Inflammatory macrophage (primary cell): Measurements from ENCODE around the gene PIK3C2A.
A peak's percentile ranks its signal among the peaks of the same experiment; 100 is the strongest.
"Not testable (repeated sequence)": the region's sequence is repeated elsewhere in the genome, so short reads cannot be mapped to it uniquely, and the experiment has no call there.

Experiments
- DNase-seq, 2 donors: peaks; one replicate each; pipeline ENCODE4 v3.0.0-alpha.2; 2020 to 2022
- total RNA-seq, 18 experiments: gene quantifications; one replicate each; lab custom pipeline; 2026; ENCODE audit warnings: mixed read lengths in 6 of 18, inconsistent platforms in 2 of 18; lab: John Stamatoyannopoulos, UW

The PIK3C2A gene, protein sequence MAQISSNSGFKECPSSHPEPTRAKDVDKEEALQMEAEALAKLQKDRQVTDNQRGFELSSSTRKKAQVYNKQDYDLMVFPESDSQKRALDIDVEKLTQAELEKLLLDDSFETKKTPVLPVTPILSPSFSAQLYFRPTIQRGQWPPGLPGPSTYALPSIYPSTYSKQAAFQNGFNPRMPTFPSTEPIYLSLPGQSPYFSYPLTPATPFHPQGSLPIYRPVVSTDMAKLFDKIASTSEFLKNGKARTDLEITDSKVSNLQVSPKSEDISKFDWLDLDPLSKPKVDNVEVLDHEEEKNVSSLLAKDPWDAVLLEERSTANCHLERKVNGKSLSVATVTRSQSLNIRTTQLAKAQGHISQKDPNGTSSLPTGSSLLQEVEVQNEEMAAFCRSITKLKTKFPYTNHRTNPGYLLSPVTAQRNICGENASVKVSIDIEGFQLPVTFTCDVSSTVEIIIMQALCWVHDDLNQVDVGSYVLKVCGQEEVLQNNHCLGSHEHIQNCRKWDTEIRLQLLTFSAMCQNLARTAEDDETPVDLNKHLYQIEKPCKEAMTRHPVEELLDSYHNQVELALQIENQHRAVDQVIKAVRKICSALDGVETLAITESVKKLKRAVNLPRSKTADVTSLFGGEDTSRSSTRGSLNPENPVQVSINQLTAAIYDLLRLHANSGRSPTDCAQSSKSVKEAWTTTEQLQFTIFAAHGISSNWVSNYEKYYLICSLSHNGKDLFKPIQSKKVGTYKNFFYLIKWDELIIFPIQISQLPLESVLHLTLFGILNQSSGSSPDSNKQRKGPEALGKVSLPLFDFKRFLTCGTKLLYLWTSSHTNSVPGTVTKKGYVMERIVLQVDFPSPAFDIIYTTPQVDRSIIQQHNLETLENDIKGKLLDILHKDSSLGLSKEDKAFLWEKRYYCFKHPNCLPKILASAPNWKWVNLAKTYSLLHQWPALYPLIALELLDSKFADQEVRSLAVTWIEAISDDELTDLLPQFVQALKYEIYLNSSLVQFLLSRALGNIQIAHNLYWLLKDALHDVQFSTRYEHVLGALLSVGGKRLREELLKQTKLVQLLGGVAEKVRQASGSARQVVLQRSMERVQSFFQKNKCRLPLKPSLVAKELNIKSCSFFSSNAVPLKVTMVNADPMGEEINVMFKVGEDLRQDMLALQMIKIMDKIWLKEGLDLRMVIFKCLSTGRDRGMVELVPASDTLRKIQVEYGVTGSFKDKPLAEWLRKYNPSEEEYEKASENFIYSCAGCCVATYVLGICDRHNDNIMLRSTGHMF (N-terminal part only)
- 36.5 to 113 (median 76.6) reads per million in 18 experiments for total RNA-seq

DNA sequence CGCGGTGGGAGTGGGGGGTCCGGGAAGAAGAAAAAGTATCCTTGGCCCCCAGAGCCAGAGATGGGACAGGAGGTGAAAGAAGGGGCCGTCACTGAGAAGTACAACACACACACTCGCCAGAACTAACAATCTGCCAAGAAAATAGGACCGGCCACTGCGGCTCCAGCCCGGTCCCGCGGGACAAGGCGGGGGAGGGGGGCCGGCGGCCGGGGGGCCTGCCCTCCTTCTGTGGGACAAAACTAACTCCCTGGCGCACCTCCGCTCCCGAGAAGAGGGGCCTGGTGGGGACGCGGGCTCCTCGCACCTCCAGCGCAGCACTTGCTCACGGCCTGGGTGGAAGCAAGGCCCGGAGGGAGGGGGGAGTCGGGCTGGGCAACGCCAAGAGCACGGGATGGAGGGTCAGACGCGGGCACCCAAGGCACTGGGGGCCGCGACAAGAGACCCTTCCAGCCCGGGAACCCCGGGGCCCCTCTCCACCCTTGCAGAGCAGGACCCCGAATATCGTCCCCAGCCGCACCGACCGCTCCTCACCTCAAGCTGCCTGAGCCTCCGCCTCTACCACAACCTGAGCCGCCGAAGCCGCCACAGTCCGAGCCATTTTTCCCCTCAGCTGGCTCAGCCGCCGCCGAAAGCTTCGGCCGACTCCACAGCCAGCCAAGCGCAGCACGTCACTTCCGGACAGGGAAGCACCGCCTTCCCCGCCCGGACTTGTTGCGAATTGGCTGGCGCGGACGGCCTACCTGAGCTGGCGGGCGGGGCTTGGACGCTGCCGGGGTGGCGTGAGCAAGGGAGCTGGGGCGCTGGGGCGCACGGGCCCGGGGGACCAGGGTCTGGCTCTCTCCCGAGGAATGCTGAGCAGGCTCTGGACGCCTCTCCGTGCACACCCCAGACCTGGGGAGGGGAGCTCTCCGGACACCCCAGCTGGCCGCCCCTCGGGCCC is at the start of gene PIK3C2A:
Gene PIK3C2A, minus strand, starts transcription at position 670 of the 940 bp plus-strand sequence. CDS start 38,245 bp downstream, outside the sequence.
- DNase-seq = peak; percentile 85 to 92

DNA sequence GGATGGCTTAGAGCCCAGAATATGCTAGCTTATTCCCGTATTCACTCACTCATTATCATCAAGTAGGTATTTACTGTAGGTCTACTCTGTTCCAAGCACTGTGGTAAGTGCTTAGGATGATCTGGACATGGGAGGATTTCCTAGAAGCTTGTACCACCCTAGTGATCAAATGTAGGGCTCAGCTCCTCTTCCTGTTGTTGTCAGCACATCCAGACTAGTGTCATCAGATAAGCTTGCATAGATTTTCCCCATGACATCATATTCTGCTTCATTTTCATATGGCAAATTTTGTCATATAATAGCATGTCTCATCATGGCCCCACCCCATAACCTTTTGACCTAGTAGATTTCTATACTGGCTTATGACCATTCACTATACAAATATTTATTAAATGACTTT is 49.4 kb upstream of the PIK3C2A start:
- DNase-seq = no peak

DNA sequence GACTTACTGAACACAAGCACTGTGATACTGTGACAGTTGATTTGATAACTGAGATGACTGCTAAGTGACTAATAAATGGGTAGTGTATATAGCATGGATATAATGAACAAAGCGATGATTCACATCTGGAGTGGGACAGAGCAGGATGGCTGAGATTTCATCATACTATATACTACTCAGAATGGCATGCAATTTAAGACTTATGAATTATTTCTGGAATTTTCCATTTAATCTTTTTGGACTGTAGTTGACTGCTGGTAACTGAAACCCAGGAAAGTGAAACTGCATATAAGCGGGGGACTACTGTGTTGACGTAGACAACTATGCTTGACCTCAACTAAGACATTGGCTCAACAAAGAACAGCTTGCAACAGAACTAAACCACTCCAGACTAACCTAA is 48.7 kb upstream of the PIK3C2A start:
- no peak for DNase-seq

DNA sequence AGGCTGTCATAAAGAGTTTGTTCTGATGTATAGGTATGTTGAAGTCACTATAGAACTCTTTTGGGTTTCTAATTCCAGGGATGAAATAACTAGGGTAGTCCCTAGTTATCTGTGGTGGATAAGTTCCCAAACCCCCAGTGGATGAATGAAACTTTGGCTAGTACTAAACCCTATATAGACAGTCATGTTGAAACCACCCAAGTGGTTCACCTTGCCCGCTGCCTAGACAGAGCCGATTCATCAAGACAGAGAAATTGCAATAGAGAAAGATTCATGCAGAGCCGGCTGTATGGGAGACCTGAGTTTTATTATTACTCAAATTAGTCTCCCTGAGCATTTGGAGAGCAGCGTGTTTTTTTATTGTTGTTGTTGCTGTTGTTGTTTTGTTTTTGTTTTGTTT is 44.9 kb upstream of the PIK3C2A start:
- no peak for DNase-seq

DNA sequence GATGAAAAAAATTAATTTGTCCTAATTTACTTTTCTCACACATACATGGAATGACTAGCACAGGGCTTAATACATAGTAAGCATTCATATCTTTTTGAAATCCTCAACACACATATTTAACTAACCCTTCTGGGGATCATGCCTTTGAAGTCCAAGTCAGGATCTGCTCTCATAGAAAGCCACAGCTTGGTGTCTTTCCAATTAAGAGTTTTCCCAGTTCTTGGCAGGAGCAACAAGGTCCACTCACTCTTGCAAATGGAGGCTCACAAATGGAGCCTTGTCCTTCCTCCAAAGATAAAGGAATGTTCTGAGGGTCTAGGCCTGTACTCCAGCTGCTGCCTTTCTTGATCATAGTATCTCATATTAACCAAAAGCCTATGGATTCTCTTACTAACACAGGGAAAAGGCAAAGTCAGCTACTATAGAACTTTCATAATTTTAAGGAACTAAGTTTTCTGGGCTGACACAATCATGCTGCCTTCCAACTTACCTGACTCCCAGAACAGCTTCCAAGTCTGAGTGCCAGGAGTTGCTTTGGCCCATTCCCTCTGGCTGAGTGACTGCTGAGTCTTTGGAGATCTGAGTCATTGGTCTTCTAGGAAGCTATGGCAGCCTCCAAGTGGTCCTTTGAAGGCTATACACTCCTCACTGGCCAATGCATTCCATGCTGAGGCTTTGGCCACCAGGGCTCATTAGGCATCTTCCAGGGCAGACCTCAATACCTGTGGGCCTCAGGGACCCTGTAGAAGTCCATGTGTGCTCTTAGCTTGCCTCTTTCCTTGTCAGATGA is 43.0 kb upstream of the PIK3C2A start:
- no peak for DNase-seq

DNA sequence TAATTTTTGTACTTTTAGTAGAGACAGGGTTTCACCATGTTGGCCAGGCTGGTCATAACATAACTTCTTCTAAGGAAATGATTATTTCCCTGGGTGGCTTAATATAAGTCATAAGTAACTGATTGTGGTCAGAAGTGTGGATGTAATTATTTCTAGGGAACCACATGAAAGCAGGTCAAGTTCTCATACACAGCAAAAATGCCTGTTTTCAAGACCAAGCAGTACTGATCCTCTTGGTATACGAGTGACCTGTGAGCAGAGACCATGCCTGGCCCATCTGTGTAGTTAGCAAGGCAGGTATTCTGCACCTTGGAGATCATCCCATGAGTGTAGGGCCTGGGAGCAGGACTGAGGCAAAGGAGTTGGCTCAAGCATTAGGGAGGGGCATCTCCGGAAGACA is 36.3 kb upstream of the PIK3C2A start:
- DNase-seq = peak in 1 of 2 donors; percentile 38

DNA sequence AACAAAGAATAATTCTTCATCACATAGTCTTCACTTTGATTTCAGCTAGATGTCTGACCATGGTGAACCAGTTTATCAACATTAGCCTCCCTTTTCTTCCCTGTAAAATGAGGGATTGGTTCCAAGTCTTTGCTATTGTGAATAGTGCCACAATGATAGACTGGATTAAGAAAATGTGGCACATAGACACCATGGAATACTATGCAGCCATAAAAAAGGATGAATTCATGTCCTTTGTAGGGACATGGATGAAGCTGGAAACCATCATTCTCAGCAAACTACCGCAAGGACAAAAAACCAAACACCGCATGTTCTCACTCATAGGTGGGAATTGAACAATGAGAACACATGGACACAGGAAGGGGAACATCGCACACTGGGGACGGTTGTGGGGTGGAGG is 35.2 kb upstream of the PIK3C2A start:
- DNase-seq = not testable (repeated sequence)

DNA sequence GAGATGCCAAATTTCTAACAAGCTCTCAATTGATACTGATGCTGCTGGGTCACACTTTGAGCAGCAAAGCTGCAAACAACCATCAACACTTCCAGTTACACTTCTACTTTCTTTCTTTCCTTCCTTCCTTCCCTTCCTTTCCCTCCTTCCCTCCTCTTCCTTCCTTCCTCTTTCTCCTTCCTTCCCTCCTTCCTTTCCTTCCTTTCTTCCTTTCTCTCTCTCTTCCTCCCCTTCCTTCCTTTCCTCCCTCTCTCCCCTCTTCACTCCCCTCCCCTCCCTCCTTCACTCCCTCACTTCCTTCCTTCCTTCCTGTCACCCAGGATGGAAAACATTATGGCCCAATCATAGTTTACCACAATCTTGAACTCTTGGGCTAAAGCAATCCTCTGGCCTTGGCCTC is 33.0 kb upstream of the PIK3C2A start:
- DNase-seq = no peak

DNA sequence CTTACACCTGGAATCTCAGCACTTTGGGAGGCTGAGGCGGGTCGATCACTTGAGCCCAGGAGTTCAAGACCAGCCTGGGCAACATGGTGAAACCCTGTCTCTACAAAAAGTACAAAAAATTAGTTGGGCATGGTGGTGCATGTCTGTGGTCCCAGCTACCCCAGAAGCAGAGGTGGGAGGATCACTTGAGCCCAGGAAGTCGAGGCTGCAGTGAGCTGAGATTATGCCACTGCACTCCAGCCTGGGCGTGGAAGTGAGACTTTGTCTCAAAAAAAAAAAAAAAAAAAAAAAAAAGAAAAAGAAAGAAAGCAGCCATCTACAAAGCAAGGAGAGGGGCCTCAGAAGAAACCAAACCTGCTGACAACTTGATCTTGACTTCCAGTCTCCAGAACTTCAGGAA is 32.1 kb upstream of the PIK3C2A start:
- DNase-seq = not testable (repeated sequence)

DNA sequence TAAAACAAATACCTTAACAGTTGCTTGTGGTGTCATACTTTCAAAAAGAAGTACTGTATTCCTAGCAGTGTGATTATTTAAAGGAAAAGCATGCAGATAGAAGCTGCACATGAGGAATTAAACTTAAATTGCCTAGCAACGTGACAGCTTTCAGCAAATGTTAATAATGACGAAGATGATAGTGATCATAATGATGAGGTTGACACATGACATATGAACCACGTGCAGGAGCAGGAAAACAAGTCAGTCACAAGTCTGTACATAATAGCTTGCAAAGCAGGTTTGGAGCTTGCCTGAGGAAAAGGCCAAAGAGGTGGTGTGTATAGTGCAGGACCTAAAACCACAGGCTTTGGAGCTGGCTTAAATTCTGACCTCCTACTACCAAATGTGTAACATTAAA is 30.6 kb upstream of the PIK3C2A start:
- no peak for DNase-seq

DNA sequence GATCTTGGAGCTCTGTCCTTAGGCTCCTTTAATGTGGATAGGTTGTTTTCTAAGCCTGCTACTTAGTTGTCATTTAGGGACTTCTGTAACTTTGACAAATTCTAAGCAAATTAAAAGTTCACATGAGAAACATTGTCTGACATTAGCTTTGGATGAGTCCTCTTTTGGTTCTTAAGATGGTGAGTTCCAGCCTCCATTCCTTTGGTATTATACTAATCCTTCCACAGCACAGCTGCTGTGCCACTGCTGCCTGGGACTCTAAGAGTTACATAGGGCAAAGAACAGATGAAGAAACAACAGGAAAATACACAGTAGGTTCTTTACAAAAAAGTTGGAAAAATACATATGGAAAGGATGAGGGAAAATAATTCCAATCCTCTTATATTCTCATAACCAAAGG is 25.3 kb upstream of the PIK3C2A start:
- DNase-seq = no peak

DNA sequence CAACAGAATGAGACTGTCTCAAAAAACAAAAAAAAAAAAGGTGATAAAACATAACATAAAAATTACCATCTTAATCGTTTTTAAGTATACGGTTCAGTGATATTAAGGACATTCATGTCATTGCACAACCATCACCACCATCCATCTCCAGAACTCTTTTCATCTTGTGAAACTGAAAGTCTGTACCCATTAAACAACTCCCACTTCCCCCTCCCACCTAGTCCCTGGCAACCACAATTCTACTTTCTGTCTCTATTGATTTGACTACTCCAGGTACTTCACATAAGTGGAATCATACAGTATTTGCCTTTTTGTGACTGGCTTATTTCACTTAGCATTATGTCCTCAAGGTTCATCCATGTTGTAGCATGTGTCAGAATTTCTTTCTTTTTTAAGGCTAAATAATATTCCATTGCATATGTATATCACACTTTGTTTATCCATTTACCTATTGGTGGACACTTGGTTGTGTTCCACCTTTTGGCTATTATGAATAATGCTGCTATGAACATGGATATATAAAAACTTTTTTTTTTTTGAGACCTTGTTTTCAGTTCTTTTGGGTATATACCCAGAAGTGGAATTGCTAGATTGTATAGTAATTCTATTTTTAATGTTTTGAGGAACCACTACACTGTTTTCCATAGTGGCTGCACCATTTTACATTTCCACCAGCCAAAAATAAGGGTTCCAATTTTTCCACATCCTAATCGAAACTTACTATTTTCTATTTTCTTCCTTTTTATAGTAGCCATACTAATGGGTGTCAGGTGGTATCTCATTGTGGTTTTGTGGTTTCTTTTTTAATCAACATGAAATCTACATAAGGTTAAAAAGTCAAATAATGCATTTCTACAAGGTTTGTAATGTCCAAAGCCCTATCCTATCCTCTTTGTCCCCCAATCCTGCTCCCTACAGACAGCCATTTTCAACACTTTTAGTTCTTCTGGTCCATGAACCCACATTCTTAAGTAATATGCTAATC is 23.4 kb upstream of the PIK3C2A start:
- DNase-seq = peak in 1 of 2 donors; percentile 6

DNA sequence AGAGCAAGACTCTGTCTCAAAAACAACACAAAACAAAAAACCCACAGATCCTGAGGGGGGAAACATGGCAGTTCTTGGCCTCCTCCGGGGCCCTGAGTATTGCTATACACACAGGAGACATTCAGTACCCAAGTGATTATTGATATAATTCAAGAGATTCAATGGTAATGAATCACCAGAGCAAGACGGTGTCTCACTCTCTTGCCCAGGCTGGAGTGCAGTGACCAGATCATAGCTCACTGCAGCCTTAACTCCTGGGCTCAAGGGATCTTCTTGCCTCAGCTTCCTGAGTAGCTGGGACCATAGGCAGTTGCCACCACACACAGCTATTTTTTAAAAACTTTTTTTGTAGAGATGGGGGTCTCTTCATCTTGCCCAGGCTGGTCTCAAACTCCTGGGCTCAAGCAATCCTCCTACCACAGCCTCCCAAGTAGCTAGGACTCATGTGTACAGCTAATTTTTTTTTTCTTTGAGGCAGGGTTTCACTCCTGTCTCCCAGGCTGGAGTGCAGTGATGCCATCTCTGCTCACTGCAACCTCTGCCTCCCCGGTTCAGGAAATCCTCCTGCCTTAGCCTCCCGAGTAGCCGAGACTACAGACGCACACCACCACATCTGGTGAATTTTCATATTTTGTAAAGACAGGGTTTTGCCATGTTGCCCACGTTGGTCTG is 21.8 kb upstream of the PIK3C2A start:
- no peak for DNase-seq

DNA sequence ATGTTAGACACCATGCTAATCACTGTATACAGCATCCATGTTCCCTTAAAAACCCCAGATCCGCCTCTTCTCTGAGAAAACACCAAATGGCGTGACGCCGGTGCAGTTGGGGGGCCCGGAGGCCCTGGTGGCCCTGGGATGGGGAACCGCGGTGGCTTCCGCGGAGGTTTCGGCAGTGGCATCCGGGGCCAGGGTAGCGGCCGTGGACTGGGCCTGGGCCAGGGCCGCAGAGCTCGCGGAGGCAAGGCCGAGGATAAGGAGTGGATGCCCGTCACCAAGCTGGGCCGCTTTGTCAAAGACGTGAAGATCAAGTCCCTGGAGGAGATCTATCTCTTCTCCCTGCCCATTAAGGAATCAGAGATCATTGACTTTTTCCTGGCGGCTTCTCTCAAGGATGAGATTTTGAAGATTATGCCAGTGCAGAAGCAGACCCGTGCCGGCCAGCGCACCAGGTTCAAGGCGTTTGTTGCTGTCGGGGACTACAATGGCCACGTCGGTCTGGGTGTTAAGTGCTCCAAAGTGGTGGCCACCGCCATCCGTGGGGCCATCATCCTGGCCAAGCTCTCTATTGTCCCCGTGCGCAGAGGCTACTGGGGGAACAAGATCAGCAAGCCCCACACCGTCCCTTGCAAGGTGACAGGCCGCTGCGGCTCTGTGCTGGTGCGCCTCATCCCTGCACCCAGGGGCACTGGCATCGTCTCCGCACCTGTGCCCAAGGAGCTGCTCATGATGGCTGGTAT is 20.6 kb upstream of the PIK3C2A start:
- not testable (repeated sequence) for DNase-seq

DNA sequence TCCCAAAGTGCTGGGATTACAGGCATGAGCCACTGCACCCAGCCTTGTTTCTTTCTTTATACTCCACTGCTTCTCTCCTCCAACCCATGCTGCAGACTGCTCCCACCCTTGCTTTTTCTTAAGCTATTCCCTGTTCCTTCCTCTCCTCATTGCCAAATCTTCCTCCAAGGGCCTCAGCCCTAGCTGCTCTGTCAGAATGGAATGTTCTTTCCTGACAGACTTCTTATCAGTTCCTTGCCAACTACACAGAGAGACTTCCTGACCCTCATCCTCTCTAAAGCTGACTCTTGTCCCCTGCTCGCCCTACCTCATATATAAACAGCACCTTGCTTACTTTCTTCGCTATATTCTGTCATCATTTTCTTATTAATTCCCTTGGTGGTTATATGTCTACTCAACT is 16.9 kb upstream of the PIK3C2A start:
- DNase-seq = no peak

DNA sequence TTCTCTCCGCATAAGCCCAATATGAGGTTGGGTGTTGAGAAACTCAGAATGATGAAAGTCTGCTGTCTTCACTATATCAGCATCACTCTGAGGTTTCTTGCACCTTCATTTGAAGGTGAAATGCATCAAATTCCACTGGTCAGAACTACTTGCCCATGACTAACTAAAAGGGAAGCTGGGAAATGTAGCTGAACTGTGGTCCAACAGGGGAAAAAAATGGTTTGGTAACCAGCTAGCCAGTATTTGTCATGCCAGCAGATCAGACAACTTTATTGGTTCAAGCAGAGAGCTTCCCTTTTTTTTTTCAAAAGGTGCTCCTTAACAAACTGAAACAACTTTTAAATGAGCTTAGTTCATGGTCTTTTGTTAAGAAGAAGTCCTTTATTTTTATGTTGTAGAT is 14.2 kb upstream of the PIK3C2A start:
- DNase-seq = peak; percentile 43 to 53

DNA sequence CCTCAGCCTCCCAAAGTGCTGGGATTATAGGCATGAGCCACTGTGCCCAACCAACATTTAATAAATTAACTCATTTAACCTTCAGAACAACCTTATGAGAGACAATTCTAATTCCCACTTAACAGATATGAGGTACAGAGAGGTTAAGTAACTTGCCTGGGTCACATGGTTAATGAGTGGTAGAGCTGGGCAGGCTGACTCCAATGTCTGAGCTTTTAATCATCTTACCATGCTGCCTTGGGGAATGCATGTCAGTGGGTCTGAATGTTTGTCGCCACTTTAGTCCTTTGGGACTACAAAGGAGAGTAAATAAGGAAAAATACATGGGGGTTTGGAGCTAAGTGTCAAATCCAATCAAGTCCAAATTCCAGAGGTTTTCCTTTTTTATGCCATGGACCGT is 11.2 kb upstream of the PIK3C2A start:
- no peak for DNase-seq

DNA sequence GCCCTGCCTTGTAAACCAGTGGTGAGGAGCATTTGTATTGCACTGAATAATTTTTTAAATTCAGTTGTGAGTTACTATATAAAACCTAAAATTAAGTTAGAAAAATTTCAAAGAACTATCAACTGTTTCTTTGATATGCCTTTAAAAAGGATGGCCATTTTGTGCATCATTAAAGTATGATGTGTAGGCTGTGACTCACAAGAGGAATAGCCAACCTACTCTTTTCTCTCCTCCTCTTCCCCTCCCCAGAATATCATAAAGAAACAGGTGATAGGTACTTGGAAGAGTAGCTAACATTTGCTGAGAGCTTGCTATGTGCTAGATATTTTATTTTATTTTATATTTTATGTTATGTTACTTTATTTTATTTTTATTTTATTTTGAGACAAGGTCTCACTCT is 10.6 kb upstream of the PIK3C2A start:
- no peak for DNase-seq
